Stimulated activated CD8-positive, alpha-beta memory T cell treated with anti-CD3 and anti-CD28 coated beads, Interleukin-15, amount 100 ng/mL, for 1 hour (primary cell): ENCODE data around the gene SPTLC3.

Source experiments
- DNase-seq: peaks from one replicate; pipeline ENCODE4 v3.0.0-alpha.2; 2020; ENCODE audit warnings: low read depth

SPTLC3 gene

GRCh38 chr20:13098720-13099355 is 90.1 kb downstream of the SPTLC3 start:
- no peak for DNase-seq

- no peak for DNase-seq
Measured at GRCh38 chr20:13099676-13100075, 90.9 kb downstream of the SPTLC3 start.

GRCh38 chr20:13101276-13101675 is 92.5 kb downstream of the SPTLC3 start:
- DNase-seq: no peak

GRCh38 chr20:13101706-13102105 is 92.9 kb downstream of the SPTLC3 start:
- DNase-seq: no peak

- DNase-seq: no peak
Measured at GRCh38 chr20:13102237-13102636, 93.5 kb downstream of the SPTLC3 start.

GRCh38 chr20:13102694-13103093 is 93.9 kb downstream of the SPTLC3 start:
- no peak for DNase-seq

- DNase-seq: no peak
Measured at GRCh38 chr20:13105039-13105438, 96.3 kb downstream of the SPTLC3 start.

- no peak for DNase-seq
Measured at GRCh38 chr20:13105864-13106457, 97.2 kb downstream of the SPTLC3 start.

- no peak for DNase-seq
Measured at GRCh38 chr20:13109658-13110057, 100.9 kb downstream of the SPTLC3 start.

- no peak for DNase-seq
Measured at GRCh38 chr20:13110796-13111195, 102.0 kb downstream of the SPTLC3 start.

- no peak for DNase-seq
Measured at GRCh38 chr20:13111249-13111911, 102.6 kb downstream of the SPTLC3 start.

GRCh38 chr20:13113731-13114130 is 105.0 kb downstream of the SPTLC3 start:
- DNase-seq: no peak

- DNase-seq: no peak
Measured at GRCh38 chr20:13117200-13117599, 108.4 kb downstream of the SPTLC3 start.

- DNase-seq: no peak
Measured at GRCh38 chr20:13118676-13119075, 109.9 kb downstream of the SPTLC3 start.

- no peak for DNase-seq
Measured at GRCh38 chr20:13119583-13119982, 110.8 kb downstream of the SPTLC3 start.

GRCh38 chr20:13120471-13120870 is 111.7 kb downstream of the SPTLC3 start:
- DNase-seq: no peak

GRCh38 chr20:13121840-13122515 is 113.2 kb downstream of the SPTLC3 start:
- DNase-seq: no peak

GRCh38 chr20:13125486-13125885 is 116.7 kb downstream of the SPTLC3 start:
- DNase-seq: no peak

- no peak for DNase-seq
Measured at GRCh38 chr20:13128173-13128572, 119.4 kb downstream of the SPTLC3 start.

GRCh38 chr20:13130061-13130706 is 121.4 kb downstream of the SPTLC3 start:
- no peak for DNase-seq

GRCh38 chr20:13130707-13131103 is 121.9 kb downstream of the SPTLC3 start:
- no peak for DNase-seq

GRCh38 chr20:13131688-13132087 is 122.9 kb downstream of the SPTLC3 start:
- no peak for DNase-seq
